Measurements from ENCODE around the gene FANCC. TPM values are rescaled to one million over a fixed set of nuclear protein-coding genes. Genes with fewer than 3 reads are reported as not detected.

The FANCC gene
- total and polyA plus RNA-seq, 10 donors, result 0.89 to 9.7 (median 6.6) TPM

DNA sequence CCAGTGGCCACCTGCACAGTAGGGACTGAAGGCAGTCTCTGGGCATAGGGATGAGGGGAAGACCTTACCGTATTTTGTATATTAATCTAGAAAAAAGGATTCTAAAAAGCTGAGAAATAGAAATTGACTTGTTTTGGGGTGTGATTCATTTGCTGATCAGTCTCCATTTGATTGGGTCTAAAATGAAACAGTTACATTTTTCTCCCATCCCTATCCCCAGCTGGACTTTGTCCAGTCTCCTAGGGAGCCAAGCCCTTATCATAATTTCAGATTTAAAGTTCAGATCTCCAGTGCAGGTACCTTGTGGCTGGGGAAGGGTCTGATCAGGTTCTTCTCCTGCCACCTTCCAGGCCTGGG is 240.8 kb downstream of the FANCC start:
- H3K9me3 ChIP-seq, result no peaks in the 10 kb centered on the region
- intact Hi-C loops (cut with DNase I; ENCODE audit: low total_unique reads), result no loop called here
- 77 to 93% (median 88%) methylated on average over 1 of the region's 1 CpG for WGBS, 5 donors
- peak overlapping the region in 6 of 8 donors; percentile 47 to 67 (median 60) for H3K27ac ChIP-seq
- no peak overlapping the region for H3K4me3 ChIP-seq
- TF ChIP-seq POLR2A (IDR thresholded peaks at IDR 0.05) (no peak), POLR2AphosphoS5 (IDR thresholded peaks at IDR 0.05) (no peak)
- TF ChIP-seq, protein P1, sequence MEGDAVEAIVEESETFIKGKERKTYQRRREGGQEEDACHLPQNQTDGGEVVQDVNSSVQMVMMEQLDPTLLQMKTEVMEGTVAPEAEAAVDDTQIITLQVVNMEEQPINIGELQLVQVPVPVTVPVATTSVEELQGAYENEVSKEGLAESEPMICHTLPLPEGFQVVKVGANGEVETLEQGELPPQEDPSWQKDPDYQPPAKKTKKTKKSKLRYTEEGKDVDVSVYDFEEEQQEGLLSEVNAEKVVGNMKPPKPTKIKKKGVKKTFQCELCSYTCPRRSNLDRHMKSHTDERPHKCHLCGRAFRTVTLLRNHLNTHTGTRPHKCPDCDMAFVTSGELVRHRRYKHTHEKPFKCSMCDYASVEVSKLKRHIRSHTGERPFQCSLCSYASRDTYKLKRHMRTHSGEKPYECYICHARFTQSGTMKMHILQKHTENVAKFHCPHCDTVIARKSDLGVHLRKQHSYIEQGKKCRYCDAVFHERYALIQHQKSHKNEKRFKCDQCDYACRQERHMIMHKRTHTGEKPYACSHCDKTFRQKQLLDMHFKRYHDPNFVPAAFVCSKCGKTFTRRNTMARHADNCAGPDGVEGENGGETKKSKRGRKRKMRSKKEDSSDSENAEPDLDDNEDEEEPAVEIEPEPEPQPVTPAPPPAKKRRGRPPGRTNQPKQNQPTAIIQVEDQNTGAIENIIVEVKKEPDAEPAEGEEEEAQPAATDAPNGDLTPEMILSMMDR (IDR thresholded peaks at IDR 0.05 in 8 of 11, conservative IDR thresholded peaks at IDR 0.05 in 3 of 11), result no peak
- H3K27me3 ChIP-seq (replicated peaks in 1 of 7), result no peaks in the 10 kb centered on the region
- H3K36me3 ChIP-seq, result peaks cover 0 to 33% (median 9%) of the 10 kb centered on the region in 6 donors
- peaks cover 0 to 52% (median 26%) of the 10 kb centered on the region in 6 donors for H3K4me1 ChIP-seq
- no peak for DNase-seq

DNA sequence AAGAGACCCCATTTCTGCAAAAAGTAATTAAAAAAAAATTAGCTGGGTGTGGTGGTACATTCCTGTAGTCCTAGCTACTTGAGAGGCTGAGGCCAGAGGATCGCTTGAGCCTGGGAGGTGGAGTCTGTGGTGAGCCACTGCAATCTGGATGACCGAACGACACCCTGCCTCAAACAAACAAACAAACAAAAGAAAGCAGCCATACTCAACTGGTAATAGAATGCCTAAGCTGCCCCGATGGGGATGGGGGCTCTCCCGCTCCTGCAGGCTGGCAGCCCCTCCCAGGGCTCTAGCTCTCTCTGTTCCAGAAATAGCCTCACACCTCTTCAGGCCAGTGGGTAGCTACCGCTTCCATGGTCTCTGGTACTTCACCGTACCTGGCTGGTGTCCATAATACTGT is 241.8 kb downstream of the FANCC start:
- H3K27ac ChIP-seq, result no peak overlapping the region
- H3K27me3 ChIP-seq (replicated peaks in 1 of 7), result no peaks in the 10 kb centered on the region
- WGBS, 5 donors, result 84 to 94% (median 92%) methylated on average over 7 of the region's 7 CpGs
- H3K9me3 ChIP-seq, result no peaks in the 10 kb centered on the region
- TF ChIP-seq, protein P1 (IDR thresholded peaks at IDR 0.05 in 8 of 11, conservative IDR thresholded peaks at IDR 0.05 in 3 of 11), result no peak
- TF ChIP-seq POLR2A (IDR thresholded peaks at IDR 0.05), result no peak
- TF ChIP-seq POLR2AphosphoS5 (IDR thresholded peaks at IDR 0.05), result no peak
- no peak for DNase-seq
- intact Hi-C loops (cut with DNase I; ENCODE audit: low total_unique reads), result no loop called here
- H3K36me3 ChIP-seq, result peaks cover 0 to 26% (median under 1%) of the 10 kb centered on the region in 6 donors
- peaks cover 0 to 57% (median 31%) of the 10 kb centered on the region in 6 donors for H3K4me1 ChIP-seq
- no peak overlapping the region for H3K4me3 ChIP-seq

DNA sequence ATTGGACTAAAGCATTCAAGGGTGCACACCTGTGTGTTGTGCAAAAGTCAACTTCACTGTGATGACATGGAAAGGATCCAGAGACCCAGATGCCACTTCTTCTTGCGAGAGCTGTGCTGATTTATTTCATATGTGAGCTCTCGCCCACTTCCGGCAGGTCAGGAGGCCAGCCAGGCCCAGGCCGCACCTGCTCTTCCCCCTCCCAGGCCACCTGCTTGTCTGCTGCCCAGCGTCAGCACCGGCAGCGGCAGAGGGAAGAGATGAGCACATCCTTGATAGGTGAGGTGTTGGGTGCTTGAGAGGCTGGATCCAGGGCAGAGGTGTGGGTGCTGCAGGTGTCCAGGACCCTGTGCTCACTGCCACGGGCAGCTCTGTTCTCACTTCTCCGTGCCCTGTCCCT is 242.9 kb downstream of the FANCC start:
- H3K4me1 ChIP-seq, result peaks cover 0 to 68% (median 37%) of the 10 kb centered on the region in 6 donors
- H3K4me3 ChIP-seq, result no peak overlapping the region
- H3K9me3 ChIP-seq, result no peaks in the 10 kb centered on the region
- TF ChIP-seq POLR2AphosphoS5 (IDR thresholded peaks at IDR 0.05) (peak in 2 of 3 donors; percentile 22 to 59), POLR2A (IDR thresholded peaks at IDR 0.05) (no peak)
- no peak for DNase-seq
- WGBS, 5 donors, result 77 to 95% (median 89%) methylated on average over 9 of the region's 9 CpGs
- no peaks in the 10 kb centered on the region for H3K27me3 ChIP-seq (replicated peaks in 1 of 7)
- peaks cover 0 to 19% (median 0%) of the 10 kb centered on the region in 6 donors for H3K36me3 ChIP-seq
- intact Hi-C loops (cut with DNase I; ENCODE audit: low total_unique reads), result no loop called here
- no peak overlapping the region for H3K27ac ChIP-seq

- Histone ChIP-seq H3K4me3 (no peak overlapping the region), H3K27ac (no peak overlapping the region), H3K27me3 (replicated peaks in 1 of 7) (no peaks in the 10 kb centered on the region), H3K36me3 (peaks cover 0 to 19% (median 3%) of the 10 kb centered on the region in 6 donors), H3K4me1 (peaks cover 0 to 67% (median 32%) of the 10 kb centered on the region in 6 donors), H3K9me3 (no peaks in the 10 kb centered on the region)
- no peak for TF ChIP-seq POLR2A (IDR thresholded peaks at IDR 0.05)
- TF ChIP-seq POLR2AphosphoS5 (IDR thresholded peaks at IDR 0.05), result no peak
- TF ChIP-seq, protein P1 (IDR thresholded peaks at IDR 0.05 in 8 of 11, conservative IDR thresholded peaks at IDR 0.05 in 3 of 11), result no peak
- intact Hi-C loops (cut with DNase I; ENCODE audit: low total_unique reads), result no loop called here
- 91 to 97% (median 94%) methylated on average over 5 of the region's 5 CpGs for WGBS, 5 donors
- no peak for DNase-seq
Observed at GRCh38 chr9:95073918-95074317, 243.6 kb downstream of the FANCC start.

All from spleen (tissue), 11 donors.